GM21360 (cell line): ENCODE measurements around the gene CD33.

ENCODE experiments used
- ATAC-seq: cut with Tn5 transposase; IDR thresholded peaks from one replicate; pipeline ENCODE4 v1.9.1; 2021; ENCODE audit warnings: mild to moderate bottlenecking, moderate library complexity; ENCODE audit not compliant: unreplicated experiment

CD33 gene

DNA sequence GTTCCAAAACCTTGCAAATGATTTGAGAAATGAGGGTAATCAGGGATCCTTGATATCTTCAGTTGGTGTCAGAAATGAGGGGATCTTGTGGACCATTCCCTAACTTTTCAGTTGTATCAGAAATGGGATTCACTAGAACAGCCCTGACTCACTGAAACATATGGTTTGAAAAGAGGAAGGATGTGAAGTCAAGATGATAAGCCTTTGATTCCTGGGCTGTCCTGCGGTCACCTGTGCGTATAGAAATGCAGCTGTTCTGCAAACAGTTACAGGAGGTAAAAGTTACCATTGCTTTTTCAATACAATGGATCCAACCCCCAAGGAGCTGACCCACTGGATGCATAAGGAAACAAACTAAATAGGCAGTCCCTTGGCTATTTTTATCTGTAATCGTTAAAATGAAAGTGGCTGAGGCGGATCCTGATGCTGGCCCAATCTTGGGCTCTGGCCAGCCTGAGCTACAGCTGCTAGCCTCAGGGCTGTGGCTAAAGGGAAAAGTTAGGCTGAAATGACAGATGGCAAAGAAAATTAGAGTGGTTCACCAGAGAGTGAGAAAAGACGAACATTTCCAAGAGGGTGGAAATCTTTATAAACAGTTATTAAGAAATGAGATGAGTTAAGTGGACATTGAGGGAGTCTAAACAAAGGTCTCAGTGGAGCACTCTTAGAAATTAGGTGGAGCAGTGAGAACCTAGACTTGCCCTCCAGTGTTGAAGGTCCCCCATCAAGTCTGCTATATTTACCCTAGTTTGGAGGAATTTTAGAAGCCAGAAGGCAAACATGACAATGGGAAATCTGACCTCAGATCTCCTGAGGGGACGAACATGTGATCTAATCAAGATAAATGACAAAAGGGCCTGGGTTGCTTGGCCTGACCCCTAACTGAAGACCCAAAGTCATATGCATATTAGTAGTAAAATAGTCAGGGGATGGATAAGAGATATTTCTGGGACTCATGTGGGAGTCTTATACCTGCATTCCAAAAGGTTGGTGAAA is 33.6 kb downstream of the CD33 start:
- ATAC-seq: no peak

GRCh38 chr19:51259348-51260245 is 34.7 kb downstream of the CD33 start:
- ATAC-seq: no peak

DNA sequence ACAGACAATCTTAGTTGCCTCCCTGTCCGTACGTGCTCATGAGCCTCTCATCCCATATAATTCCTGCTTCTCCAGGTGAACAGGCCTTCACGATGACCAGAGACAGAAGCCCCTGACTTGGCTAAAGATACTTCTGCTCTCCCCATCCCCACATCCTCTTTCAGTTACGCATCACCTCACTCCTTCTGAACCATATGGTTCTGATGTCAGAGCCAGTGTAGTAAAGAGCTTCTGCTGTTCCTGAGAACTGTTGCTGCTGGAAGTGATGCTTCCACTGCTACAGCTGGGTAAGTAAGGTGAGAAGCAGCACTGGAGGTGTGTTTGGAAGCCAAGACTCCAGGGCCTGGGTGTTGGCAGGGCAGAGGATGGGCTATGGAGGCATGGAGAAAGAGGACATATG is 38.9 kb downstream of the CD33 start:
- no peak for ATAC-seq

- ATAC-seq: no peak
These were observed 46.2 kb downstream of the CD33 start for GRCh38 chr19:51271067-51271466.

DNA sequence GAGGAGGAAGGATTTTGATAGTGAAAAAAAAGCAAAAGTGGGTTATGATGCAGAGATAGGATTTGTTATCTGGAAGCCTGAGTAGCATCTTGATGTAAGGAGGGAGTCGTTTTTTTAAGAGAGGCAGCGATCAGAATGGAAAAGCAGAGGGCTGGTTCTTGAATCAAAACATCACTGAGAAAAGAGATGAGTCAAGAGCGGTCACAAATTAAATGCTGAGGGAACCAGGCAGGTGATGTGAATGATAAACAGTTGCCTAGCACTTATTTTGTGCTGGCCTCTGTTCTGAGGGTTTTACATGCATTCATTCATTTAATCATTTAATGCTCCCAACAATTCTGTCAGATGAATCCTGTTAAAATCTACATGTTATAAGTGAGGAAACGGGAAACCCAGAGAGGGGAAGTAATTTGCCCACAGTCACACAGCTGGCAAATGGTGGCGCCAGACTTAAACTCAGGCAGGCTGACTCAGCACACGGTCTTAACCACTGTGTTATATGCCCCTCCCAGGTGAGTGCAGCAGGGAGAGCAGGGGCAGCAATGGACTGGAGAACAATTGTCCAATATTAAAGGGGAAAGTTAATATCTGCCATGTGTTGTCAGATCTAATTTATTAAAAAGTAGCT is 47.4 kb downstream of the CD33 start:
- no peak for ATAC-seq

GRCh38 chr19:51274049-51274770 is 49.3 kb downstream of the CD33 start:
- no peak for ATAC-seq

DNA sequence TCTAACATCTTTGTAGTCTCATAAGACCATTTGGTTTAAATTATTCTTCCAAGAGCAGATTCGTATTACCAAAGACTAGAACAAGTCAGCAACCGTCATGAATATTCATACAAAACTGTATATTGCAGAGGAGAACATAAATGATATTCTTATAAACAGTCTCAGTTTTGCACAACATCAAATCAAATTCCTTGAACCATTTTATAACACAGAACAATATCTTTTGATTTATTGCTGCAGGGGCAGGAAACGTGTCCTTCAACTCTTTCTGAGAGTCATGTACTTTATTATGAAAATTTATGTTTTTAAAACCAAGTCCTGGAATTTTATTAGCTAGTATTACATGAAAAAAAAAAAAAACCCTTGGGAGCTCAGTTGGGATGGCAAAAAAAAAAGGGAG is 52.2 kb downstream of the CD33 start:
- no peak for ATAC-seq

- ATAC-seq: no peak
These were observed 57.5 kb downstream of the CD33 start for GRCh38 chr19:51282335-51282734.

- no peak for ATAC-seq
These were observed 60.8 kb downstream of the CD33 start for GRCh38 chr19:51285682-51286081.
